Measurements from ENCODE around the gene RARRES2.
"Not testable (repeated sequence)": the region's sequence is repeated elsewhere in the genome, so short reads cannot be mapped to it uniquely, and the experiment has no call there.

Gene RARRES2

GRCh38 chr7:150317748-150318444 lies 23.5 kb downstream of the RARRES2 start:
- no peak for DNase-seq

- not testable (repeated sequence) for DNase-seq
Measured at GRCh38 chr7:150316987-150317386, 24.4 kb downstream of the RARRES2 start.

- DNase-seq = no peak
Measured at GRCh38 chr7:150314639-150315239, 26.7 kb downstream of the RARRES2 start.

- no peak for DNase-seq
Measured at GRCh38 chr7:150313870-150314269, 27.6 kb downstream of the RARRES2 start.

- DNase-seq = no peak
Measured at GRCh38 chr7:150313367-150313809, 28.0 kb downstream of the RARRES2 start.

GRCh38 chr7:150312649-150313366 lies 28.6 kb downstream of the RARRES2 start:
- DNase-seq = peak in 1 of 4 experiments; percentile 13

- DNase-seq = peak in 1 of 4 experiments; percentile 16
Measured at GRCh38 chr7:150311711-150312110, 29.7 kb downstream of the RARRES2 start.

- DNase-seq = no peak
Measured at GRCh38 chr7:150311146-150311545, 30.3 kb downstream of the RARRES2 start.

GRCh38 chr7:150308575-150308974 lies 32.9 kb downstream of the RARRES2 start:
- DNase-seq = no peak

- DNase-seq = no peak
Measured at GRCh38 chr7:150307904-150308303, 33.5 kb downstream of the RARRES2 start.

- no peak for DNase-seq
Measured at GRCh38 chr7:150307129-150307528, 34.3 kb downstream of the RARRES2 start.

GRCh38 chr7:150306377-150306776 lies 35.1 kb downstream of the RARRES2 start:
- not testable (repeated sequence) for DNase-seq

- not testable (repeated sequence) for DNase-seq
Measured at GRCh38 chr7:150305903-150306284, 35.5 kb downstream of the RARRES2 start.

GRCh38 chr7:150305259-150305902 lies 36.0 kb downstream of the RARRES2 start:
- DNase-seq = not testable (repeated sequence)

GRCh38 chr7:150304499-150305258 lies 36.8 kb downstream of the RARRES2 start:
- not testable (repeated sequence) for DNase-seq

GRCh38 chr7:150302908-150303310 lies 38.5 kb downstream of the RARRES2 start:
- not testable (repeated sequence) for DNase-seq

GRCh38 chr7:150297978-150298377 lies 43.5 kb downstream of the RARRES2 start:
- not testable (repeated sequence) for DNase-seq

- not testable (repeated sequence) for DNase-seq
Measured at GRCh38 chr7:150296802-150297201, 44.6 kb downstream of the RARRES2 start.

GRCh38 chr7:150295614-150296013 lies 45.8 kb downstream of the RARRES2 start:
- DNase-seq = not testable (repeated sequence)

- not testable (repeated sequence) for DNase-seq
Measured at GRCh38 chr7:150295027-150295426, 46.4 kb downstream of the RARRES2 start.

GRCh38 chr7:150290317-150290716 lies 51.1 kb downstream of the RARRES2 start:
- not testable (repeated sequence) for DNase-seq

- DNase-seq = not testable (repeated sequence)
Measured at GRCh38 chr7:150288816-150289215, 52.6 kb downstream of the RARRES2 start.

All from suppressor macrophage (primary cell).